H1 (cell line): ENCODE data around the gene SUGP1.

Source experiments
- CBX5 ChIP-seq: fragments of 300-800, 300-1000 bp; sonication (generic); IDR thresholded peaks from 2 replicates; pipeline ENCODE4 v1.7.1; 2016; ENCODE audit warnings: antibody characterized with exemption, low read length, low read depth
- CBX8 ChIP-seq: fragments of 300-800, 300-1000 bp; sonication (generic); IDR thresholded peaks from 2 replicates; pipeline ENCODE4 v1.7.1; 2016; ENCODE audit warnings: low read depth, low read length, borderline replicate concordance
- EZH2 ChIP-seq: fragments of 200-600 bp; sonication (generic); IDR thresholded peaks from 2 replicates; pipeline ENCODE4 v1.7.1; 2012; ENCODE audit warnings: low read depth, mild to moderate bottlenecking, moderate library complexity, low read length, inconsistent platforms; ENCODE audit not compliant: severe bottlenecking
- MAFK ChIP-seq: IDR thresholded peaks from 2 replicates; pipeline ENCODE4 v1.6.1; 2012; ENCODE audit warnings: low read depth, mild to moderate bottlenecking, improper control_type of control experiment, low read length
- POLR2AphosphoS5 ChIP-seq: IDR thresholded peaks from 2 replicates; pipeline ENCODE4 v1.6.1; 2011; ENCODE audit warnings: low read depth, low read length
- SP2 ChIP-seq: IDR thresholded peaks from 2 replicates; pipeline ENCODE4 v1.6.1; 2012; ENCODE audit warnings: mild to moderate bottlenecking, low read length, inconsistent platforms
- USF2 ChIP-seq: IDR thresholded peaks from 2 replicates; pipeline ENCODE4 v1.6.1; 2011; ENCODE audit warnings: low read length, improper control_type of control experiment
- TF ChIP-seq, protein P1 (sequence below), 3 experiments: IDR thresholded peaks; 1 replicate in 2 of 3; 2 replicates in 1 of 3; pipeline versions ENCODE4 v1.5.1 to v1.6.1; 2011; ENCODE audit warnings: low read length in 3 of 3, mild to moderate bottlenecking in 3 of 3, inconsistent platforms in 2 of 3, low read depth in 1 of 3, moderate library complexity in 1 of 3; ENCODE audit not compliant: insufficient read depth in 1 of 3; ENCODE audit errors: control extremely low read depth in 1 of 3

- TF ChIP-seq CBX8 (no peak), POLR2AphosphoS5 (no peak), USF2 (no peak), CBX5 (no peak), SP2 (no peak), EZH2 (no peak), MAFK (no peak)
- TF ChIP-seq, protein P1, sequence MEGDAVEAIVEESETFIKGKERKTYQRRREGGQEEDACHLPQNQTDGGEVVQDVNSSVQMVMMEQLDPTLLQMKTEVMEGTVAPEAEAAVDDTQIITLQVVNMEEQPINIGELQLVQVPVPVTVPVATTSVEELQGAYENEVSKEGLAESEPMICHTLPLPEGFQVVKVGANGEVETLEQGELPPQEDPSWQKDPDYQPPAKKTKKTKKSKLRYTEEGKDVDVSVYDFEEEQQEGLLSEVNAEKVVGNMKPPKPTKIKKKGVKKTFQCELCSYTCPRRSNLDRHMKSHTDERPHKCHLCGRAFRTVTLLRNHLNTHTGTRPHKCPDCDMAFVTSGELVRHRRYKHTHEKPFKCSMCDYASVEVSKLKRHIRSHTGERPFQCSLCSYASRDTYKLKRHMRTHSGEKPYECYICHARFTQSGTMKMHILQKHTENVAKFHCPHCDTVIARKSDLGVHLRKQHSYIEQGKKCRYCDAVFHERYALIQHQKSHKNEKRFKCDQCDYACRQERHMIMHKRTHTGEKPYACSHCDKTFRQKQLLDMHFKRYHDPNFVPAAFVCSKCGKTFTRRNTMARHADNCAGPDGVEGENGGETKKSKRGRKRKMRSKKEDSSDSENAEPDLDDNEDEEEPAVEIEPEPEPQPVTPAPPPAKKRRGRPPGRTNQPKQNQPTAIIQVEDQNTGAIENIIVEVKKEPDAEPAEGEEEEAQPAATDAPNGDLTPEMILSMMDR (IDR thresholded peaks at IDR 0.05; ENCODE audit: control extremely low read depth in 1 of 3, insufficient read depth in 1 of 3, low read depth in 1 of 3, low read length in 3 of 3): no peak
Measured at GRCh38 chr19:19334063-19334988, 14.0 kb upstream of the SUGP1 start.
